Measurements from ENCODE around the gene SCG5. TPM values are rescaled to one million over a fixed set of nuclear protein-coding genes. Genes with fewer than 3 reads are reported as not detected.

SCG5 gene
- total and polyA plus RNA-seq, 2 donors (not counting 1 experiment from before 2014, with no cell fraction given), result 0.18 TPM; not detected in 1

DNA sequence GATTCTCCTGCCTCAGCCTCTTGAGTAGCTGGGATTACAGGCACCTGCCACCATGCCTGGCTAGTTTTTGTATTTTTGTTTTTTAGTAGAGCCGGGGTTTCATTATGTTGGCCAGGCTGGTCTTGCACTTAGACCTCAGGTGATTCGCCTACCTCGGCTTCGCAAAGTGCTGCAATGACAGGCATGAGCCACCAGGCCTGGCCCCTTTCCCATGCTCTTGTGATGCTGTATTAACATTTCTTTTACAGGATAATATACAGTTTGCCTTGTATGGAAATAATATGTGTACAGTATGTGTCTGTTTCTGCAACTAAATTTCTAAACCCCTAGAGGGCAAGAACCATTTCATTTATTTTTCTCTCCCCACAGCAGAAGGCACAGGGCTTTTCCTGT lies 37.8 kb downstream of the SCG5 start:
- Histone ChIP-seq H3K4me1 (ENCODE audit: control insufficient read depth in 2 of 2, insufficient read depth in 2 of 2, low read length in 2 of 2) (no peaks in the 10 kb centered on the region), H2AFZ (ENCODE audit: insufficient read depth, low read depth, low read length, poor library complexity, severe bottlenecking) (no peak overlapping the region), H3K27ac (ENCODE audit: low read length in 2 of 2) (no peak overlapping the region), H3K4me2 (replicated peaks; ENCODE audit: low read depth, low read length, poor library complexity, severe bottlenecking) (no peak overlapping the region), H3K4me3 (ENCODE audit: control extremely low read depth in 1 of 5, extremely low read depth in 1 of 5, insufficient read depth in 1 of 5, low read depth in 2 of 5, low read length in 4 of 5) (no peak overlapping the region), H4K20me1 (ENCODE audit: control insufficient read depth, insufficient read depth, low read length, poor library complexity, severe bottlenecking) (no peaks in the 10 kb centered on the region), H3K36me3 (replicated peaks in 1 of 2; ENCODE audit: control extremely low read depth in 1 of 2, control insufficient read depth in 1 of 2, extremely low read depth in 1 of 2, insufficient read depth in 2 of 2, low read length in 1 of 2) (no peaks in the 10 kb centered on the region), H3K79me2 (ENCODE audit: control insufficient read depth, insufficient read depth, low read length) (no peaks in the 10 kb centered on the region), H3K9me3 (ENCODE audit: control extremely low read depth in 1 of 3, control insufficient read depth in 2 of 3, insufficient read depth in 1 of 3, low read length in 2 of 3) (no peaks in the 10 kb centered on the region), H3K9ac (ENCODE audit: low read length) (no peak overlapping the region), H3K27me3 (replicated peaks in 1 of 4; ENCODE audit: control extremely low read depth in 1 of 4, control insufficient read depth in 3 of 4, insufficient read depth in 4 of 4, low read length in 3 of 4) (no peaks in the 10 kb centered on the region)
- DNase-seq (no peak), ATAC-seq (ENCODE audit: low read depth) (no peak)
- no CpG with 5 or more reads among the region's 4 CpGs for WGBS (ENCODE audit: insufficient coverage)
- H3K27ac Mint-ChIP-seq, result no peak overlapping the region
- H3K4me3 Mint-ChIP-seq, result no peak overlapping the region
- ChIA-PET POLR2A (no interaction called here), CTCF (interaction anchor here (0.7 kb wide), 1 partner anchor 263 kb away, joined by 4 read pairs; no protein-coding TSS in a partner anchor)
- no peaks in the 10 kb centered on the region for H3K9me3 Mint-ChIP-seq (ENCODE audit: insufficient read depth)
- H3K27me3 Mint-ChIP-seq, result no peaks in the 10 kb centered on the region
- no peak for TF ChIP-seq EZH2 (IDR thresholded peaks at IDR 0.05; ENCODE audit: borderline replicate concordance, insufficient read depth, low read depth, low read length, poor library complexity, severe bottlenecking)
- TF ChIP-seq, protein P1, sequence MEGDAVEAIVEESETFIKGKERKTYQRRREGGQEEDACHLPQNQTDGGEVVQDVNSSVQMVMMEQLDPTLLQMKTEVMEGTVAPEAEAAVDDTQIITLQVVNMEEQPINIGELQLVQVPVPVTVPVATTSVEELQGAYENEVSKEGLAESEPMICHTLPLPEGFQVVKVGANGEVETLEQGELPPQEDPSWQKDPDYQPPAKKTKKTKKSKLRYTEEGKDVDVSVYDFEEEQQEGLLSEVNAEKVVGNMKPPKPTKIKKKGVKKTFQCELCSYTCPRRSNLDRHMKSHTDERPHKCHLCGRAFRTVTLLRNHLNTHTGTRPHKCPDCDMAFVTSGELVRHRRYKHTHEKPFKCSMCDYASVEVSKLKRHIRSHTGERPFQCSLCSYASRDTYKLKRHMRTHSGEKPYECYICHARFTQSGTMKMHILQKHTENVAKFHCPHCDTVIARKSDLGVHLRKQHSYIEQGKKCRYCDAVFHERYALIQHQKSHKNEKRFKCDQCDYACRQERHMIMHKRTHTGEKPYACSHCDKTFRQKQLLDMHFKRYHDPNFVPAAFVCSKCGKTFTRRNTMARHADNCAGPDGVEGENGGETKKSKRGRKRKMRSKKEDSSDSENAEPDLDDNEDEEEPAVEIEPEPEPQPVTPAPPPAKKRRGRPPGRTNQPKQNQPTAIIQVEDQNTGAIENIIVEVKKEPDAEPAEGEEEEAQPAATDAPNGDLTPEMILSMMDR (IDR thresholded peaks at IDR 0.05), result no peak
- H3K4me1 Mint-ChIP-seq, result no peaks in the 10 kb centered on the region
- intact Hi-C loops (cut with micrococcal nuclease), result no loop called here

DNA sequence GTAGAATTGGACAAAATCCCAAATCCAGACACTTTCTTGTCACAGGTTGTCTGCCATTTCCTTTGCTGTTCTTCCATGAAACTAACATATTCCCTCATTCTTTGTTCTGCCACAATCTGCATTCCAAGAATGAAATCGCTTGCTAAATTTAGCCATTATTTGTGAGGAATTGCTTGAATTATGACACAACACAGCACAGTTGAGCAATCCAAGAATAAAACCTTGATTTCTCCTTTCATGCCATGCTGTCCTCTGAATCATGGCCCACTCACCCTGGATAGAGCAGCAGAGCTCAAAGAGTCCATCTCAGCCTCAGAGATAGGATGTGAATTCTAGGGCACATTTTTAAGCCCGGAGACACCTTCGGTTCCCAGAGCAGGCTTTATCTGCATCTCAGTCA lies 41.1 kb downstream of the SCG5 start:
- intact Hi-C loops (cut with micrococcal nuclease), result no loop called here
- ATAC-seq (ENCODE audit: low read depth) (no peak), DNase-seq (no peak)
- Histone ChIP-seq H3K4me3 (ENCODE audit: control extremely low read depth in 1 of 5, extremely low read depth in 1 of 5, insufficient read depth in 1 of 5, low read depth in 2 of 5, low read length in 4 of 5) (no peak overlapping the region), H3K4me2 (replicated peaks; ENCODE audit: low read depth, low read length, poor library complexity, severe bottlenecking) (no peak overlapping the region), H3K79me2 (ENCODE audit: control insufficient read depth, insufficient read depth, low read length) (no peaks in the 10 kb centered on the region), H3K9me3 (ENCODE audit: control extremely low read depth in 1 of 3, control insufficient read depth in 2 of 3, insufficient read depth in 1 of 3, low read length in 2 of 3) (no peaks in the 10 kb centered on the region), H3K4me1 (ENCODE audit: control insufficient read depth in 2 of 2, insufficient read depth in 2 of 2, low read length in 2 of 2) (no peaks in the 10 kb centered on the region), H3K36me3 (replicated peaks in 1 of 2; ENCODE audit: control extremely low read depth in 1 of 2, control insufficient read depth in 1 of 2, extremely low read depth in 1 of 2, insufficient read depth in 2 of 2, low read length in 1 of 2) (no peaks in the 10 kb centered on the region), H3K9ac (ENCODE audit: low read length) (no peak overlapping the region), H3K27me3 (replicated peaks in 1 of 4; ENCODE audit: control extremely low read depth in 1 of 4, control insufficient read depth in 3 of 4, insufficient read depth in 4 of 4, low read length in 3 of 4) (no peaks in the 10 kb centered on the region), H3K27ac (ENCODE audit: low read length in 2 of 2) (no peak overlapping the region), H4K20me1 (ENCODE audit: control insufficient read depth, insufficient read depth, low read length, poor library complexity, severe bottlenecking) (no peaks in the 10 kb centered on the region), H2AFZ (ENCODE audit: insufficient read depth, low read depth, low read length, poor library complexity, severe bottlenecking) (no peak overlapping the region)
- no peak overlapping the region for H3K27ac Mint-ChIP-seq
- TF ChIP-seq EZH2 (IDR thresholded peaks at IDR 0.05; ENCODE audit: borderline replicate concordance, insufficient read depth, low read depth, low read length, poor library complexity, severe bottlenecking), result no peak
- TF ChIP-seq, protein P1 (IDR thresholded peaks at IDR 0.05), result no peak
- H3K4me1 Mint-ChIP-seq, result no peaks in the 10 kb centered on the region
- no peaks in the 10 kb centered on the region for H3K27me3 Mint-ChIP-seq
- no peak overlapping the region for H3K4me3 Mint-ChIP-seq
- 93% methylated on average over 3 of the region's 3 CpGs for WGBS (ENCODE audit: insufficient coverage)
- POLR2A ChIA-PET, result no interaction called here
- H3K9me3 Mint-ChIP-seq (ENCODE audit: insufficient read depth), result no peaks in the 10 kb centered on the region
- CTCF ChIA-PET, result interaction anchor here (1.4 kb wide), 1 partner anchor 312 kb away, joined by 4 read pairs; no protein-coding TSS in a partner anchor
